Ovary (tissue), 9 donors: ENCODE data around the gene GTPBP1. TPM values are rescaled to one million over a fixed set of nuclear protein-coding genes. Genes with fewer than 3 reads are reported as not detected.

ENCODE experiments used
- DNase-seq, 5 donors: peaks; one replicate each; pipeline ENCODE4 v3.0.0-alpha.2; 2019 to 2020
- H3K27ac ChIP-seq, 2 donors: fragments of 200-600 bp; one replicate each; pipeline versions ENCODE4 v1.5.1 to v1.8.0; 2019 to 2022
- H3K27me3 ChIP-seq: fragments of 200-600 bp; one replicate; pipeline ENCODE4 v1.8.0; 2022
- H3K36me3 ChIP-seq: fragments of 200-600 bp; sonication (generic); one replicate; pipeline ENCODE4 v1.5.1; 2019
- H3K4me1 ChIP-seq: one replicate; pipeline ENCODE4 v1.8.1; 2013; ENCODE audit warnings: mild to moderate bottlenecking, moderate library complexity; ENCODE audit not compliant: insufficient read depth
- H3K4me3 ChIP-seq: fragments of 200-600 bp; sonication (generic); one replicate; pipeline ENCODE4 v1.5.1; 2017
- H3K9me3 ChIP-seq, 2 donors: fragments of 200-600 bp in 1 of 2; sonication (generic) in 1 of 2; one replicate each; pipeline versions ENCODE4 v1.5.1 to v1.8.1; 2013 to 2019; ENCODE audit warnings: mild to moderate bottlenecking in 1 of 2, moderate library complexity in 1 of 2
- EP300 ChIP-seq: sonication (generic); formaldehyde crosslinking; IDR thresholded peaks from one replicate; pipeline ENCODE4 v1.6.1; 2017; ENCODE audit warnings: antibody characterized with exemption
- POLR2A ChIP-seq: fragments of 450-650 bp; IDR thresholded peaks from one replicate; pipeline ENCODE4 v1.6.1; 2017; ENCODE audit warnings: antibody characterized with exemption, mild to moderate bottlenecking, moderate library complexity
- WGBS, 3 donors: extraction: QIAGEN DNeasy Blood & Tissue Kit in 1 of 3; methylation state at CpG; one replicate each; pipeline versions ENCODE4 v1.1.5 to v1.1.7; 2013 to 2017; 5-methylcytosine and 5-hydroxymethylcytosine counted together
- intact Hi-C, 4 donors: fragments of 100-400 bp; cut with DNase I; formaldehyde crosslinking; loops; one replicate each; pipeline versions ENCODE4 v1.11.0 to v1.15.1; 2022 to 2023
- polyA plus RNA-seq, 2 donors: library from polyadenylated mRNA; stranded (reverse); fragments of 200-250 nt in 1 of 2; fragments of 350-450 nt in 1 of 2; fragmentation: Illumina TruSeq in 1 of 2; extraction: RNeasy Lipid Tissue Mini Kit (QIAGEN cat#74804) in 1 of 2; gene quantifications; one replicate each; pipeline ENCODE4 v1.2.3, GENCODE V29; 2013 to 2014
- total RNA-seq, 7 donors: library from RNA; depleted of rRNA in 2 of 7; stranded (reverse); fragments of >200 nt in 2 of 7; fragmentation: NEBNext Ultra II Directional in 3 of 7; extraction: Animal tissue kit (Norgen Biotek cat#: 25700) in 3 of 7; gene quantifications; one replicate each; pipeline versions ENCODE4 v1.1.0 to v1.2.4, GENCODE V29; 2016 to 2023
- TF ChIP-seq, protein P1 (sequence below), 3 donors: fragments of 450-650 bp in 2 of 3; fragments of 200-600 bp in 1 of 3; IDR thresholded peaks; one replicate each; pipeline versions ENCODE4 v1.5.1 to v1.8.0; 2016 to 2022; ENCODE audit warnings: antibody characterized with exemption in 3 of 3, mild to moderate bottlenecking in 1 of 3
- donor health status: DM: no; HTN: no; CAD: no; lungs with moderate emphysema.
- donor health status: DM: no; HTN: no; CAD: no.
- donor health status: Bipolar disorder and iron deficiency.
- donor health status: DM: yes; HTN: yes; CAD: no.
- donor health status: DM: no; HTN: no; CAD: no.
- donor health status: DM: yes; HTN: yes; CAD: no.

The GTPBP1 gene
- total and polyA plus RNA-seq, 9 donors = 16.9 to 71.3 (median 59.9) TPM

DNA sequence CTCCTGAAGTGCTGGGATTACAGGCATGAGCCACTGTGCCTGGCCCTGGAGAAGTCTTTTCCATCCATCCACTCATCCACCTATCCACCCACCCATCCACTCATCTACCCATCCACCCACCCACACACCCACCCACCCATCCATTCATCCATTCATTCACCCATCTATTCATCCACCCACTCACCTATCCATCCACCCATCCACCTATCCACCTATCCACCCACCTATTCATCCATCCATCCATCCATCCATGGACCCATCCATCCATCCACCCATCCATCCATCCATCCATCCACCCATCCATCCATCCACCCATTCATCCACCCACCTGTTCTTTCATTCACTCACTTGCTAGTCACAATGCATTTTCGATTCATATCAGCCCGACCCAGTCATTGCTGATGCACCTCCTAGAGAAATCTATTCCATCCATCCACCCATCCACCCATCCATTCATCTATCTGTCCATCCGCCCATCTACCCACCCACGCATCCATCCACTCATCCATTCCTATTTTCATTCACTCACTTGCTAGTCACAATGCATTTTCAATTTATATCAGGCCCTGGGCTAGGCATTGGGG is 67.7 kb downstream of the GTPBP1 start:
- no peaks in the 10 kb centered on the region for H3K27me3 ChIP-seq
- no peaks in the 10 kb centered on the region for H3K36me3 ChIP-seq
- TF ChIP-seq, protein P1, sequence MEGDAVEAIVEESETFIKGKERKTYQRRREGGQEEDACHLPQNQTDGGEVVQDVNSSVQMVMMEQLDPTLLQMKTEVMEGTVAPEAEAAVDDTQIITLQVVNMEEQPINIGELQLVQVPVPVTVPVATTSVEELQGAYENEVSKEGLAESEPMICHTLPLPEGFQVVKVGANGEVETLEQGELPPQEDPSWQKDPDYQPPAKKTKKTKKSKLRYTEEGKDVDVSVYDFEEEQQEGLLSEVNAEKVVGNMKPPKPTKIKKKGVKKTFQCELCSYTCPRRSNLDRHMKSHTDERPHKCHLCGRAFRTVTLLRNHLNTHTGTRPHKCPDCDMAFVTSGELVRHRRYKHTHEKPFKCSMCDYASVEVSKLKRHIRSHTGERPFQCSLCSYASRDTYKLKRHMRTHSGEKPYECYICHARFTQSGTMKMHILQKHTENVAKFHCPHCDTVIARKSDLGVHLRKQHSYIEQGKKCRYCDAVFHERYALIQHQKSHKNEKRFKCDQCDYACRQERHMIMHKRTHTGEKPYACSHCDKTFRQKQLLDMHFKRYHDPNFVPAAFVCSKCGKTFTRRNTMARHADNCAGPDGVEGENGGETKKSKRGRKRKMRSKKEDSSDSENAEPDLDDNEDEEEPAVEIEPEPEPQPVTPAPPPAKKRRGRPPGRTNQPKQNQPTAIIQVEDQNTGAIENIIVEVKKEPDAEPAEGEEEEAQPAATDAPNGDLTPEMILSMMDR (IDR thresholded peaks at IDR 0.05) = no peak
- no peak for TF ChIP-seq EP300
- TF ChIP-seq POLR2A = no peak
- H3K4me3 ChIP-seq = no peak overlapping the region
- intact Hi-C loops = loop anchor here (5.0 to 10.0 kb wide), 7 partner anchors 69 to 341 kb away; partner anchors contain the start of gene NPTXR (in 2 of the 4)
- H3K27ac ChIP-seq = no peak overlapping the region
- H3K9me3 ChIP-seq = no peaks in the 10 kb centered on the region
- WGBS, 3 donors = 95 to 96% (median 96%) methylated on average over 4 of the region's 4 CpGs
- peaks cover 1% of the 10 kb centered on the region for H3K4me1 ChIP-seq
- DNase-seq = no peak

DNA sequence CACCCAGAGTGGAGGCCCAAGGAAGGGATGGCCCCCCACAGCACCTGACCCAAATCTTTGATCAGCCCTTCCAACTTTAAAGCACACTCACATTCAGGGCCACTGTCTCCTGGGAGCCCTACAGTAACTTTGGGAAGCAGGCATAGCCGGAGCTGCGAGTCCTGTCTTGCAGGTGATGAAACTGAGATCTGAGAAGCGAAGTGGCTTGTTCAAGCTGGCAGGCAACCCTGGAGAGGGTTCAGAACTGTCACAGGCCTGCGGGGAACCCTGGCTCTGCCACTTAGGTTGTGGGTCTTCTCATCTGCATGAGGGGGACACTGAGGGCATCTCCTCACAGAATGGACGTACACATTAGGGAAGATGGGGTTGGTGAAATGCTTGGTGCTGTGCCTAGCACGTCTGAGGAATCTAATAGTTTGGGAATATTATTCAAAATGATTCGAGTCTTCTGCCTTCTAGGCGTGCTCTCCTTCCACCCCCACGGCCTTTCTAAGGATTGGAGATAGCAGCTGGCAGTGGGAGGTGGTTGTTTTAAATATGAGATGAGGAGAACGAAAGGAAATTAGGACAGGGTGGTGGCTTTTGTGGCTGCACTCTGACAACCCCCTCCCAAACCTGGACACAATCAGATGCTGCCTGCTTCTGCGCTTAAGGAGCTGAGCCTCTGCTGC is 68.9 kb downstream of the GTPBP1 start:
- Histone ChIP-seq H3K9me3 (no peaks in the 10 kb centered on the region), H3K4me1 (no peaks in the 10 kb centered on the region), H3K27ac (no peak overlapping the region), H3K27me3 (no peaks in the 10 kb centered on the region), H3K4me3 (no peak overlapping the region), H3K36me3 (no peaks in the 10 kb centered on the region)
- no peak for DNase-seq
- WGBS, 3 donors = 56 to 69% (median 69%) methylated on average over 11 of the region's 11 CpGs
- intact Hi-C loops = loop anchor here (5.0 to 10.0 kb wide), 7 partner anchors 68 to 340 kb away; partner anchors contain the start of gene NPTXR (in 2 of the 4)
- TF ChIP-seq EP300 = no peak
- TF ChIP-seq, protein P1 (IDR thresholded peaks at IDR 0.05) = no peak
- TF ChIP-seq POLR2A = no peak

DNA sequence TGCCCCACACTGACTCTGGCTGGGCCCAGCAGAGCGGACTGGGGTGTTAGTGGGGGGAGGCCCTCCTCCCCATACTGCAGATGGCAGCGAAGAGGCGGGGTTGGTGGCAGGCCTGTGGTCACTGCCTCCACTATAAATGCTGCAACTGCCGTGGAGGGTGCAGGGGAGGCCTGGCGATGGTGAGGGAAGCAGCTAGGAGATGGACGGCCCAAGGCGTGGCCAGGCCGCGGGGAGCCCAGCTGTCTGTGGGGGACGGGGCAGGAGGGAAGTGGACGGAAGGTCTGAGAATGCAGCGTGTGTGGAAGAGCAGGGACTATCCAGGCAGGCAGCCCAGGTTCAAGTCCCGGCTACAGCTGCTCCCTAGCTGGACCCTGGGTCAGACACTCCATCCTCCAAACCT is 69.9 kb downstream of the GTPBP1 start:
- H3K9me3 ChIP-seq = no peaks in the 10 kb centered on the region
- H3K36me3 ChIP-seq = no peaks in the 10 kb centered on the region
- no peaks in the 10 kb centered on the region for H3K4me1 ChIP-seq
- no peak overlapping the region for H3K27ac ChIP-seq
- no peaks in the 10 kb centered on the region for H3K27me3 ChIP-seq
- no peak overlapping the region for H3K4me3 ChIP-seq
- DNase-seq = no peak
- TF ChIP-seq EP300 (no peak), POLR2A (no peak)
- TF ChIP-seq, protein P1 (IDR thresholded peaks at IDR 0.05) = no peak
- intact Hi-C loops = loop anchor here in 3 of 4 donors (10.0 kb wide), 3 partner anchors 69 to 339 kb away; partner anchors contain the start of gene NPTXR (in 1 of the 3)
- 50 to 61% (median 61%) methylated on average over 13 of the region's 13 CpGs for WGBS, 3 donors

DNA sequence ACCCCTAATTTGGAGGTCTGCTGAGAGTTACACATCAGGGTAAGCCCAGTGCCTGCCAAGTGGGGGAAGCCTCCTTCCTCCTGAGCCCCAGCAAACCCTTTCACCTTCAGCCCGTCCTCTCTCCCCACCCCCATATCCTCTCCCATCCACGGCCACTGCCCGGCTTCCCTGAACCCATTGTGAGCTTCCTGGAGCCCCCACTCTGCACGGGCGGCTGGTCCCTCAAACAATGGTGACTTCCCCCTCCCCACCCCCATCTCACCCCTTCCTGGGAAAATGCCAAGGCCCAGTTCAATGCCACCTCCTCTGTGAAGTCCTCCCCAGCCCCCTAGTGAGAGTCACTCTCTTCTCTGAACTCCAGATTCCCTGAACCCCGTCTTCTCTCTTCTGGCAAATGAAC is 70.3 kb downstream of the GTPBP1 start:
- no peaks in the 10 kb centered on the region for H3K36me3 ChIP-seq
- H3K4me3 ChIP-seq = no peak overlapping the region
- H3K27me3 ChIP-seq = no peaks in the 10 kb centered on the region
- TF ChIP-seq, protein P1 (IDR thresholded peaks at IDR 0.05) = no peak
- TF ChIP-seq EP300 (no peak), POLR2A (no peak)
- no peak for DNase-seq
- no peak overlapping the region for H3K27ac ChIP-seq
- H3K4me1 ChIP-seq = no peaks in the 10 kb centered on the region
- WGBS, 3 donors = 50 to 60% (median 52%) methylated on average over 6 of the region's 6 CpGs
- H3K9me3 ChIP-seq = no peaks in the 10 kb centered on the region
- intact Hi-C loops = loop anchor here in 3 of 4 donors (10.0 kb wide), 3 partner anchors 69 to 339 kb away; partner anchors contain the start of gene NPTXR (in 1 of the 3)
